Activated T-cell treated with anti-CD3 and anti-CD28 coated beads, Interleukin-2, amount 50 U/mL, for 48 hours (primary cell): ENCODE measurements around the gene NAIF1.
A peak's percentile ranks its signal among the peaks of the same experiment; 100 is the strongest.
"Not testable (repeated sequence)": the region's sequence is repeated elsewhere in the genome, so short reads cannot be mapped to it uniquely, and the experiment has no call there.

Experiments used
- DNase-seq, 2 experiments: peaks; one replicate each; pipeline ENCODE4 v3.0.0-alpha.2; 2020

The NAIF1 gene

GRCh38 chr9:128066713-128067644 lies at the start of gene NAIF1:
Gene NAIF1, minus strand, starts transcription at chr9:128067320. Its CDS starts 219 bp downstream, at chr9:128067101.
- peak; percentile 97 to 98 for DNase-seq

GRCh38 chr9:128116104-128117083 lies 49.3 kb upstream of the NAIF1 start:
- no peak for DNase-seq

DNA sequence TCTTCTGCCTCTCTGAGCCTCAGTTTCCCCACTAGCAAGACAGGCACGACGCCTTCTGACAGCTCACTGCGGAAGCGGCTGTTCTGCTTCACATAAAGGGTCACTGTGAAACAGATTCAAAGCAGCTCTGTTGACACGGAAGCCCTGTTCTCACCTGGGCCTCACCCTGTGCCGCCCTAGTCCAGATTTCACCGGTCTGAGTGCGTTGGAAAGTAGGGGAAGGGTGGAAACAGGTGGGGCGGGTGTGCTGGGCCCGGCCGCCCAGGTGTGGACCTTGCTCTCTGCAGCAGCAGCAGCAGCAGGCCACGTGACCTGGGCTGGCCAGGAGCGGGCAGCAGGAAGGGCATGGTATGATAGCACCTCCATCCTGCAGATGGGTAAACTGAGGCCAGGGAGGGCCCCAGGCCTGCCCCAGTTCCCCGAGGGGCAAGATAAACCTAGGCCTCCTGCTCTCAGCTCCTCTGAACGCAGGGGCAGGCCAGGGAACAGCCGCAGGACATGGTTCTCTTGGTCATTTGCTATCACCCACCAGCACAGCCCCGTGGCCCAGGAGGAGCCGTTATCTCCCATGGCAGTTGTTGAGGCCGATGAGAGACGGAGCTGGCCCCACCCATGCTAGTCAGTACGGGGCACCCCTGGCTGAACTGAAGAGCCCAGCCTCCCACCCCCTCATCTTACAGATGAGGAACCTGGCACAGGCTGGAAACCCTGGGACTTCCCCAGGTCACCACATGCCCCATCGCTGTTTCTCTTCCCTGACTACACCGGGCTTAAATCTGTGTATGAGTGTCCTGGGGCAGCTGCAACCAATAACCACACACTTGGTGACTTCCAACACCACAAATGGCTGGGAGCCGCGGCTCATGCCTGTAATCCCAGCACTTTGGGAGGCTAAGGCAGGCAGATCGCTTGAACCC lies 48.3 kb upstream of the NAIF1 start:
- DNase-seq = no peak

DNA sequence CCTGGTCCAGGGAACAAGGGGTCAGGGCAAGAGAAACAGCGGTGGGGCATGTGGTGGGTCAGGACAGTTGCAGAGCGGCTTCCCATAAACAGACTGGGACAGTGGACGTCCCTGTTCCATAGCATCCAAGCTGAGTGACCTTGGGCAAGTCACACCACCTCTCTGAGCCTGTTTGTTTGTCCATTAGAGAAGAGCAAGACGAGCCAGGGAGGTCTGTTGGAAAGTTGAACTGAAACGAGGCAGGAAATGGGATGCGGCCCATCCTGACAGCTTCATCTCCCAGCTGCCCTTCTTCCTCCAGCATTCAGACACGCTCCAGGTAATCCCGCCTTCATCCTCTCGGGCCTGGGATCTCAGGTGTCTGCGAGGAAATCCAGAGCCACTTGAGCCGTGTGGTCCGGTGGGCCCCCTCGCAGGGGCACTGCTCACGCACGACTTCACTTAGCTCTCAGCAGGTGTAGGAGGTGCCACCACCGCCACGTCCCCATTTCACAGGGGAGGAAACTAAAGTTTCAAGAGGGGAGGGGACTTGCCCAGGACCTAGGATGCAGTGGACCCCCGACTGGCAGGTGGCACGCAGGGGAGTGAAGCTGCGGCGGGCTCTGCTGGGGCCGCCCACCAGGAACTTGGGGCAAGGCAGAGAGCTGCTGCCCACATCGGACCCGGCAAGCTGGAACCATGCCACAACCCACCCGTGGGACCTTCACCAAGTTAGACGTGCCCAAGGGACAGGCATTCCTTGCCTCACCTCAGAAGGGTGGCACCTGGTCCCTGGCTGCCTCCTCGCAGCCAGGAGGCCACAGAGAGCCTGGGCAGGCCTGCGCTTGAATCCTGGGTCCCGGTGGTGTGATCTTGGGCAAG lies 47.4 kb upstream of the NAIF1 start:
- no peak for DNase-seq

GRCh38 chr9:128113526-128114325 lies 46.6 kb upstream of the NAIF1 start:
- no peak for DNase-seq

- not testable (repeated sequence) for DNase-seq
Observed at GRCh38 chr9:128111726-128112125, 44.6 kb upstream of the NAIF1 start.

DNA sequence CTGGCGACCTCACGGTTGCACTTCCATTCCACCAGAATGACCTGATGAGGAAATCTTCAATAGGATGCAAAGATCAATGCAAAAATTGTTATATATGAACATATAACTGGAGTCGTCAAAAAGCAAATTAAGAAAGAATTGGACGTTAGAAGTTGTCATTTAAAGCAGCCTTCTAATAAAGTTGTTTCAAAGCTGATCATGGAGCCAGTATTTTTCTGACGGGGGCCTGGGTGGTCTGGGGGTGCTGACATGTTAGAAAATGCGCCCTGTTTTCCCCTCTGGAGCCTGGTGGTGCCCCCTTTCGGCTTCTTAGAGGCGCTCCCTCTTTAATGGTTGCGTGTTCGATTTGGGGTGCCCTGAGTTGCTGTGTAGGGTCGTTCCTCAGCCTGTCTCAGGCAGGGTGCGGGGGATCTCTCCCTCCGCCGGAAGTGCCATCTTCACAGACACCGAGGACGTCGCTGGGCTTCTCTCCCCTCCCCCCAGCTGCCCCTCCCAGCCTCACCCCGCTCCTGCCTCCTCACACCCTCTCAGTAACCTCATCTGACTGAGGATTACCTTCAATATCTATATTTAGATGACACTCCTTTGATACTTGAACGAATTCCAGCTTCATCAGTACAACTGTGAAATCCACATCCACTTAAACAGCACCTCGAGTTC lies 42.1 kb upstream of the NAIF1 start:
- DNase-seq = no peak

GRCh38 chr9:128108269-128109049 lies 41.3 kb upstream of the NAIF1 start:
- DNase-seq = no peak

- no peak for DNase-seq
Observed at GRCh38 chr9:128107468-128108268, 40.5 kb upstream of the NAIF1 start.

- DNase-seq = no peak
Observed at GRCh38 chr9:128106940-128107467, 39.9 kb upstream of the NAIF1 start.

- DNase-seq = no peak
Observed at GRCh38 chr9:128106181-128106939, 39.2 kb upstream of the NAIF1 start.

DNA sequence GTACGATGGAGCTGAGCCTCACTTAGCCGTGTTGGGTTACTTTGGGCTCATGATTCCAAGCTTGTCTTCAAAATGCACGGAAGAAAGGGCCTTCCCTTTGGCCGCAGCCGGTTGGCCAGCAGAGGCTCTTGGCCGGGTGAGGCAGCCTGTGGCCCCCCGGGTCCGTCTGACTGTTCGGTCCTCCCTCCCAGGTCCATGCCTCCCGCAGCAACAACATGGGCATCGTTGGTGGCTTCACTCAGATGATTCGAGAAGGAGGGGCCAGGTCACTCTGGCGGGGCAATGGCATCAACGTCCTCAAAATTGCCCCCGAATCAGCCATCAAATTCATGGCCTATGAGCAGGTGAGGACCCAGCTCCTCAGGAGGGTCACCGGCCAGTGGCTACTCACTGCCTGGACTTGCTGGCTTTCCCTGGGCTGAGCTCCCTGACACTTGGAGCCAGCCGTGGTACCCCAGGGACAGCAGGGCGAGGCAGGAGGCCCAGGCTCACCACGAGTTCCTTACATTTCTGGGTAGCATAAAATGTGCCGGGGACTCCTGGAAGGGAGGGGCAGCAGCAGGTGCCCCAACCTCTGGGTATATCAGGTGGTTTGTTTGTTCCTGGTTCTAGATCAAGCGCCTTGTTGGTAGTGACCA lies 38.5 kb upstream of the NAIF1 start:
- DNase-seq = no peak

DNA sequence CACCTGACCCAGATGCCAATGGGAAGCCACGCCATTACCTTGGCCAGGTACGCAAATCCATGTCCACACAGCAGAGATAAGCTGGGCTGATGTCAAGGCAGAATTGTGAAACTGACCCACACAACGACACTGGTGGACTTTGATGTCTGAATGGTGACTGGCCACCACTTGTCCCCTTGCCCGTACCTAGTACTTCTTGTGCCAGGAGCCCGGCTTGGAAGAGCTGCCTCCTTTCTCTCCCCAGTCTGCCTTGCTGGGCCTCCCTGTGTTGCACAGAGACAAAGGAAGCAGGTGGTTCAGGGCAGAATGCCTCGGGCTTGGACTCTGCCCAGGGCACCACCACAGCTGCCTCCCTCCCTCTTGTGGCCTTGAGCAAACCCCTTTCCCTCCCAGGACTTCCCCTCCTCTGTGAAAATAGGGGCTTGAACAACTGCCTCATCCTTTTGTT lies 37.1 kb upstream of the NAIF1 start:
- no peak for DNase-seq

DNA sequence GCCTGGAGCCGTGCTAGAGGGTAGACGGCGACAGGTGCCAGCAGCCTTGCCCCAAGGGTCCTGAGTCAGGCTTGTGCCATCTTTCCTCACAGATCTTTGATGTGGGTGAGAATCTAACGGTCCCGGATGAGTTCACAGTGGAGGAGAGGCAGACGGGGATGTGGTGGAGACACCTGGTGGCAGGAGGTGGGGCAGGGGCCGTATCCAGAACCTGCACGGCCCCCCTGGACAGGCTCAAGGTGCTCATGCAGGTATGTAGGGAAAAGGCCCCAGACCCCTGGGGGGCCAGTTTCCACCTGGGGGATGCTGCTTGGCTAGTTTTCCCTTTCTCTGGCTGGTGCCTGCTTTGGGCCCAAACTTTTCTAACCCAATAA lies 36.5 kb upstream of the NAIF1 start:
- peak; percentile 51 to 60 for DNase-seq

DNA sequence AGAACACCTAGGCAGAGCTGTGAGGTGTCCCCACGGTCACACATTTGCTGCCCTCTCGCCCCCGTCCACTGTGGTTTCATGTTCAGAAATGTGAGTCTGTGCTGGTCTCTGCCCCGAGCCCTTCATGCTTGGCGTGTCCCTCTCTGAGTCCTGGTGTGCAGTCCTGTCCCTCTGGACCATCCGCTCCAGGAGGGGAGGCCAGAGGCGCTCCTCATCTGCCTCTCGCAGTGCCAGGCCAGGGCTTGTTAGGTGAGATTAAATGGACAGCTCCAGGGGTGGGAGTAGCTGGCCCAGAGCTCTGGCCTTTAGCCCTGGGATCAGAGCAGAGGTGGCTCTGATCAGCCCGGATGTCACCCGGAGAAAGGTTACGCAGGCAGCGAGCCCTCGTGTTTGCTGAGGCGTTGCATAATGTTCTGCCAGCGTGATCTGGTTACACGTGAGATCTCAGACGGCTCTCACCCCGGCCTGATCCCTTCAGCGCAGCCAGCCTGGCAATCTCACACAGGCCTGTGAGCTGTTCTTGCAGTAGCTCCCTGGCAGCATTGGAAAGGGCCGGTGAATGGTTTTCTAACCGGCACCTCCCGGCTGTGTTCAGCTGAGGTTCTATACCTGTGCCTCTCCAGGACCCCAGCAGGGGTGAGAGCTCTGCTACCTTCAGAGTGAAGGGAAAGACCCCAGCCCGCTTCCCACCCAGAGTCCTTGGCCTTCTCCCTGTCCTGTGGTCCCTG lies 35.9 kb upstream of the NAIF1 start:
- no peak for DNase-seq

- no peak for DNase-seq
Observed at GRCh38 chr9:128102196-128102595, 35.1 kb upstream of the NAIF1 start.
